ENCODE measurements around the gene TCAIM.

The TCAIM gene

DNA sequence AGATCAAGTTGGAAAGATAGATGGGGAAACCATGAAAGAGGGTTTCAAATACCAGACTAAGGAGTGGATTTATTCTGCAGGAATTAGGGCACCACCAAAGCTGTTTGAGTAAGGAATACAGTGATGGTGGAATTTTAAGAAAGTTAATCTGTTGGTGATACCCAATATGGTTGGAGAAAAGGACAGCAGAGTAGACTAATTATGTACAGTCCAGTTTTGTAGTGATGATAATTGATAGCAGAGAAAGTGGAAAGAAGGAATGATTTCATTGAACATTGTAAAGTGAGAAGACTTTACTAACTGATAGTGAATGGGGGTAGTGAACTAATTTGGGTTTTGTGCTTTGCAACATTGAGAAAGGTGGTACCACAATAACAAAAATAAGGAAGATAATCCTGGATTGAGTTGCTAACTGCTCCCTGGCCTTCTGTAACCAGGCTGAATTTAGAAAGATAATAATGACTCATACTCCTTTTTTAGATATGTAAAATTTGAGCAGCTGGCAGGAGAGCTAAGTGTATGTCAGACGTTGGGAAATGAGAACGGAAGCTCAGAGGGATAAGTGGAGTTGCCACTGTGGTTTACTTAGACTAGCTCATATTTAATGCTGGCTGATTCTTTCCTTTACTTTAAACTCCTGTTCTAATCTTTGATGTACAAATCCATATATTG lies 16.9 kb downstream of the TCAIM start:
- Histone ChIP-seq H3K4me2 (no peak overlapping the region), H3K79me2 (ENCODE audit: insufficient read depth, low read depth) (no peaks in the 10 kb centered on the region), H3K36me3 (ENCODE audit: insufficient read depth) (no peaks in the 10 kb centered on the region), H4K20me1 (ENCODE audit: insufficient read depth) (no peaks in the 10 kb centered on the region), H3K9ac (no peak overlapping the region), H3K27me3 (ENCODE audit: insufficient read depth, low read depth) (no peaks in the 10 kb centered on the region), H2AFZ (ENCODE audit: low read depth) (no peak overlapping the region), H3K27ac (no peak overlapping the region), H3K4me3 (IDR thresholded peaks at IDR 0.05; ENCODE audit: insufficient read depth, low read depth, low read length) (no peak overlapping the region), H3K4me1 (ENCODE audit: low read depth, poor library complexity, severe bottlenecking) (no peaks in the 10 kb centered on the region)
- TF ChIP-seq CTCF (conservative IDR thresholded peaks at IDR 0.05; ENCODE audit: low read depth, low read length): no peak

DNA sequence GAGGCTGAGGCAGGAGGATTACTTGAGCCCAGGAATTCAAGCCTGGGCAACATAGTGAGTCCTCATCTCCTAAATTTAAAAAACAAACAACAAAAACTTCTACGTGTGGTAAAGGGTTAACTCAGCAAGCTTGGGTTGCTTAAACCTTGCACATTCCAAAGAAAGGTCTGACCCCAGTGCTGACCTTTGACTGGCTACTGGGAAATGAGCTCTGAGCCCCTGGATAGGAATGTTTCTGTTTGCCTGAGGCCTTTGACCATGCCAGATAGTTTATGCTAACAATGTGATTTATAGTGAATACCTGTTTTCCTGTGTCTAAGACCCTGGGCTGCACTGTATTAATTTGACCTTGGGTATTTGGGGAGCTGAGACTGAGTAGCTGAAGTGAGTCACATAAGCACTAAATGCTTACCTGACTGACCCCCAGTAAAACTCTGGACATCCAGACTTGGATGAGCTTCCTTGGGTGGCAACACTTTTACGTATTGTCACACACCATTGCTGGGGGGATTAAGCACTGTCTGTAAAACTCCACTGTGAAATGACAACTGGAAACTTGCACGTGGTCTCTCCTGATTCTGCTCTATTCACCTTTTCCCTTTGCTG lies 20.7 kb downstream of the TCAIM start:
- Histone ChIP-seq H3K4me2 (no peak overlapping the region), H4K20me1 (ENCODE audit: insufficient read depth) (no peaks in the 10 kb centered on the region), H3K9ac (no peak overlapping the region), H2AFZ (ENCODE audit: low read depth) (no peak overlapping the region), H3K79me2 (ENCODE audit: insufficient read depth, low read depth) (no peaks in the 10 kb centered on the region), H3K36me3 (ENCODE audit: insufficient read depth) (no peaks in the 10 kb centered on the region), H3K27ac (no peak overlapping the region), H3K4me3 (IDR thresholded peaks at IDR 0.05; ENCODE audit: insufficient read depth, low read depth, low read length) (no peak overlapping the region), H3K27me3 (ENCODE audit: insufficient read depth, low read depth) (no peaks in the 10 kb centered on the region), H3K4me1 (ENCODE audit: low read depth, poor library complexity, severe bottlenecking) (no peaks in the 10 kb centered on the region)
- TF ChIP-seq CTCF (conservative IDR thresholded peaks at IDR 0.05; ENCODE audit: low read depth, low read length): no peak

DNA sequence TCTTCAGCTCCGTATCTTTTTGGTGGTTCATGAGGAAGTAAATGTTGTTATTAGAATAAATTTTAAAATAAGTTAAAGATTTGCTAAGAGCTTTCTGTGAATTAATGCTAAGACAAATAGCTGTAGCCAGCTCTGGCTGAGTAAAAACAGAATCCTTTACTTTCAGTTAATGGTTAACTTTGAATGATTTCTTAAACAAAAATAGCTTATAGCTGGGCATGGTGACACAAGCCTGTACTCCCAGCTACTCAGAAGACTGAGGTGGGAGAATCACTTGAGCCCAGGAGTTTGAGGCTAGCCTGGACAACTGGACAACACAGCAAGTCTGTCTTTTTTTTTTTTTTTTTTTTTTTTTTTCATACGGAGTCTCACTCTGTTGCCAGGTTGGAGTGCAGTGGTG lies 25.0 kb downstream of the TCAIM start:
- H3K79me2 ChIP-seq (ENCODE audit: insufficient read depth, low read depth): no peaks in the 10 kb centered on the region
- H3K27me3 ChIP-seq (ENCODE audit: insufficient read depth, low read depth): no peaks in the 10 kb centered on the region
- no peak for TF ChIP-seq CTCF (conservative IDR thresholded peaks at IDR 0.05; ENCODE audit: low read depth, low read length)
- no peak overlapping the region for H3K4me3 ChIP-seq (IDR thresholded peaks at IDR 0.05; ENCODE audit: insufficient read depth, low read depth, low read length)
- no peak overlapping the region for H2AFZ ChIP-seq (ENCODE audit: low read depth)
- no peaks in the 10 kb centered on the region for H4K20me1 ChIP-seq (ENCODE audit: insufficient read depth)
- H3K4me1 ChIP-seq (ENCODE audit: low read depth, poor library complexity, severe bottlenecking): no peaks in the 10 kb centered on the region
- no peaks in the 10 kb centered on the region for H3K36me3 ChIP-seq (ENCODE audit: insufficient read depth)
- H3K4me2 ChIP-seq: no peak overlapping the region
- H3K27ac ChIP-seq: no peak overlapping the region
- no peak overlapping the region for H3K9ac ChIP-seq

GRCh38 chr3:44365952-44366351 lies 27.4 kb downstream of the TCAIM start:
- H2AFZ ChIP-seq (ENCODE audit: low read depth): no peak overlapping the region
- H3K4me1 ChIP-seq (ENCODE audit: low read depth, poor library complexity, severe bottlenecking): no peaks in the 10 kb centered on the region
- no peak overlapping the region for H3K4me2 ChIP-seq
- TF ChIP-seq CTCF (conservative IDR thresholded peaks at IDR 0.05; ENCODE audit: low read depth, low read length): no peak
- no peaks in the 10 kb centered on the region for H3K36me3 ChIP-seq (ENCODE audit: insufficient read depth)
- no peaks in the 10 kb centered on the region for H4K20me1 ChIP-seq (ENCODE audit: insufficient read depth)
- H3K79me2 ChIP-seq (ENCODE audit: insufficient read depth, low read depth): no peaks in the 10 kb centered on the region
- H3K4me3 ChIP-seq (IDR thresholded peaks at IDR 0.05; ENCODE audit: insufficient read depth, low read depth, low read length): no peak overlapping the region
- no peaks in the 10 kb centered on the region for H3K27me3 ChIP-seq (ENCODE audit: insufficient read depth, low read depth)
- no peak overlapping the region for H3K27ac ChIP-seq
- no peak overlapping the region for H3K9ac ChIP-seq

Measured in KMS-11 (cell line).